Vagina (tissue), 2 donors: ENCODE results near the gene TMEM135. TPM values are rescaled to one million over a fixed set of nuclear protein-coding genes. Genes with fewer than 3 reads are reported as not detected.

Experiments used
- DNase-seq, 2 donors: peaks; one replicate each; pipeline ENCODE4 v3.0.0-alpha.2; 2017; ENCODE audit errors: extremely low spot score in 2 of 2
- H3K27ac ChIP-seq: fragments of 200-600 bp; sonication (generic); one replicate; pipeline ENCODE4 v1.5.1; 2019
- H3K27me3 ChIP-seq: fragments of 200-600 bp; sonication (generic); one replicate; pipeline ENCODE4 v1.5.1; 2019
- H3K36me3 ChIP-seq, 2 donors: fragments of 200-600 bp; sonication (generic); one replicate each; pipeline ENCODE4 v1.5.1; 2017 to 2019
- H3K4me1 ChIP-seq: fragments of 200-600 bp; sonication (generic); one replicate; pipeline ENCODE4 v1.5.1; 2019
- H3K4me3 ChIP-seq, 2 donors: fragments of 200-600 bp; sonication (generic); 1 replicate in 1 of 2; 2 replicates in 1 of 2; pipeline ENCODE4 v1.5.1; 2016 to 2019
- H3K9me3 ChIP-seq: fragments of 200-600 bp; sonication (generic); one replicate; pipeline ENCODE4 v1.5.1; 2019
- CTCF ChIP-seq, 3 experiments: fragments of 450-650 bp in 2 of 3; fragments of 200-600 bp in 1 of 3; sonication (generic) in 1 of 3; IDR thresholded peaks; one replicate each; pipeline ENCODE4 v1.5.1; 2017 to 2019; ENCODE audit warnings: antibody characterized with exemption in 3 of 3, mild to moderate bottlenecking in 2 of 3, moderate library complexity in 2 of 3
- POLR2A ChIP-seq, 2 donors: fragments of 450-650 bp; IDR thresholded peaks; one replicate each; pipeline ENCODE4 v1.6.1; 2017; ENCODE audit warnings: antibody characterized with exemption in 2 of 2, mild to moderate bottlenecking in 2 of 2, moderate library complexity in 2 of 2
- POLR2AphosphoS5 ChIP-seq, 2 donors: sonication (generic); formaldehyde crosslinking; IDR thresholded peaks; one replicate each; pipeline ENCODE4 v1.9.0; 2017; ENCODE audit warnings: antibody characterized with exemption in 2 of 2, mild to moderate bottlenecking in 2 of 2, low read depth in 1 of 2; ENCODE audit not compliant: insufficient read depth in 1 of 2
- intact Hi-C: fragments of 100-400 bp; cut with DNase I; formaldehyde crosslinking; loops from one replicate; pipeline ENCODE4 v1.15.1; 2023
- total RNA-seq: library from RNA; depleted of rRNA; stranded (reverse); fragments of >200 nt; gene quantifications from one replicate; pipeline ENCODE4 v1.2.3, GENCODE V29; 2016

Gene TMEM135
- total RNA-seq, 1 donor from 2014 or later, result 17.2 TPM

GRCh38 chr11:87125257-87125656, 87.5 kb downstream of the TMEM135 start:
- TF ChIP-seq CTCF (IDR thresholded peaks at IDR 0.05) (no peak), POLR2A (IDR thresholded peaks at IDR 0.05) (no peak), POLR2AphosphoS5 (IDR thresholded peaks at IDR 0.05; ENCODE audit: insufficient read depth in 1 of 2, low read depth in 1 of 2) (no peak)
- H3K27me3 ChIP-seq, result no peaks in the 10 kb centered on the region
- H3K36me3 ChIP-seq, result no peaks in the 10 kb centered on the region
- H3K4me3 ChIP-seq, result no peak overlapping the region
- H3K27ac ChIP-seq, result no peak overlapping the region
- H3K9me3 ChIP-seq, result no peaks in the 10 kb centered on the region
- H3K4me1 ChIP-seq, result peaks cover 8% of the 10 kb centered on the region
- no peak for DNase-seq
- intact Hi-C loops, result no loop called here

GRCh38 chr11:87127101-87127500, 89.4 kb downstream of the TMEM135 start:
- no peak for DNase-seq
- H3K27ac ChIP-seq, result no peak overlapping the region
- H3K4me1 ChIP-seq, result peaks cover 8% of the 10 kb centered on the region
- intact Hi-C loops, result no loop called here
- no peak for TF ChIP-seq CTCF (IDR thresholded peaks at IDR 0.05)
- no peak for TF ChIP-seq POLR2AphosphoS5 (IDR thresholded peaks at IDR 0.05; ENCODE audit: insufficient read depth in 1 of 2, low read depth in 1 of 2)
- TF ChIP-seq POLR2A (IDR thresholded peaks at IDR 0.05), result no peak
- no peaks in the 10 kb centered on the region for H3K27me3 ChIP-seq
- no peaks in the 10 kb centered on the region for H3K36me3 ChIP-seq
- H3K9me3 ChIP-seq, result no peaks in the 10 kb centered on the region
- no peak overlapping the region for H3K4me3 ChIP-seq

GRCh38 chr11:87128372-87128771, 90.6 kb downstream of the TMEM135 start:
- DNase-seq, result no peak
- no peaks in the 10 kb centered on the region for H3K27me3 ChIP-seq
- TF ChIP-seq POLR2A (IDR thresholded peaks at IDR 0.05) (no peak), CTCF (IDR thresholded peaks at IDR 0.05) (no peak), POLR2AphosphoS5 (IDR thresholded peaks at IDR 0.05; ENCODE audit: insufficient read depth in 1 of 2, low read depth in 1 of 2) (no peak)
- intact Hi-C loops, result no loop called here
- H3K9me3 ChIP-seq, result no peaks in the 10 kb centered on the region
- H3K4me3 ChIP-seq, result no peak overlapping the region
- no peak overlapping the region for H3K27ac ChIP-seq
- no peaks in the 10 kb centered on the region for H3K36me3 ChIP-seq
- peaks cover 8% of the 10 kb centered on the region for H3K4me1 ChIP-seq

GRCh38 chr11:87134524-87135106, 96.9 kb downstream of the TMEM135 start:
- no peaks in the 10 kb centered on the region for H3K27me3 ChIP-seq
- H3K4me1 ChIP-seq, result no peaks in the 10 kb centered on the region
- H3K36me3 ChIP-seq, result no peaks in the 10 kb centered on the region
- TF ChIP-seq POLR2AphosphoS5 (IDR thresholded peaks at IDR 0.05; ENCODE audit: insufficient read depth in 1 of 2, low read depth in 1 of 2), result no peak
- no peak for TF ChIP-seq CTCF (IDR thresholded peaks at IDR 0.05)
- no peak for TF ChIP-seq POLR2A (IDR thresholded peaks at IDR 0.05)
- no peak overlapping the region for H3K4me3 ChIP-seq
- no peak for DNase-seq
- H3K27ac ChIP-seq, result no peak overlapping the region
- H3K9me3 ChIP-seq, result no peaks in the 10 kb centered on the region
- intact Hi-C loops, result no loop called here

- H3K27me3 ChIP-seq, result no peaks in the 10 kb centered on the region
- no peaks in the 10 kb centered on the region for H3K9me3 ChIP-seq
- DNase-seq, result no peak
- intact Hi-C loops, result no loop called here
- no peak overlapping the region for H3K27ac ChIP-seq
- TF ChIP-seq CTCF (IDR thresholded peaks at IDR 0.05), result no peak
- TF ChIP-seq POLR2A (IDR thresholded peaks at IDR 0.05), result no peak
- no peak for TF ChIP-seq POLR2AphosphoS5 (IDR thresholded peaks at IDR 0.05; ENCODE audit: insufficient read depth in 1 of 2, low read depth in 1 of 2)
- no peaks in the 10 kb centered on the region for H3K36me3 ChIP-seq
- no peaks in the 10 kb centered on the region for H3K4me1 ChIP-seq
- no peak overlapping the region for H3K4me3 ChIP-seq
Measured at GRCh38 chr11:87136236-87136635, 98.5 kb downstream of the TMEM135 start.
